Osteocyte (in vitro differentiated cells): ENCODE measurements around the gene N4BP3. TPM values are rescaled to one million over a fixed set of nuclear protein-coding genes. Genes with fewer than 3 reads are reported as not detected.

Source experiments
- DNase-seq: peaks from one replicate; pipeline ENCODE4 v3.0.0; 2021; ENCODE audit warnings: mixed read lengths; ENCODE audit not compliant: unreplicated experiment; ENCODE audit errors: extremely low spot score
- H3K27ac Mint-ChIP-seq: one replicate; pipeline ENCODE4 v1.8.0; 2021; ENCODE audit warnings: mild to moderate bottlenecking, mixed read lengths; ENCODE audit not compliant: unreplicated experiment
- H3K27me3 Mint-ChIP-seq: one replicate; pipeline ENCODE4 v1.8.0; 2021; ENCODE audit warnings: mixed read lengths; ENCODE audit not compliant: unreplicated experiment
- H3K36me3 Mint-ChIP-seq: one replicate; pipeline ENCODE4 v1.8.0; 2021; ENCODE audit warnings: mixed read lengths; ENCODE audit not compliant: unreplicated experiment
- H3K4me1 Mint-ChIP-seq: one replicate; pipeline ENCODE4 v1.8.0; 2021; ENCODE audit warnings: mixed read lengths; ENCODE audit not compliant: unreplicated experiment
- H3K4me3 Mint-ChIP-seq: one replicate; pipeline ENCODE4 v1.8.0; 2021; ENCODE audit warnings: mild to moderate bottlenecking, moderate library complexity, mixed read lengths; ENCODE audit not compliant: unreplicated experiment
- H3K9me3 Mint-ChIP-seq: one replicate; pipeline ENCODE4 v1.8.0; 2021; ENCODE audit warnings: mixed read lengths; ENCODE audit not compliant: unreplicated experiment
- total RNA-seq: library from RNA; stranded (reverse); gene quantifications from 2 replicates; pipeline ENCODE4 v1.2.1, GENCODE V29; 2021
- TF ChIP-seq, protein P1 (sequence below): fragments of 200-600 bp; sonication (generic); IDR thresholded peaks from 2 replicates; pipeline ENCODE4 v1.5.0; 2021; ENCODE audit warnings: antibody characterized with exemption, mild to moderate bottlenecking, moderate library complexity

The N4BP3 gene
- total RNA-seq, 1 donor from 2014 or later: 0.64 TPM

DNA sequence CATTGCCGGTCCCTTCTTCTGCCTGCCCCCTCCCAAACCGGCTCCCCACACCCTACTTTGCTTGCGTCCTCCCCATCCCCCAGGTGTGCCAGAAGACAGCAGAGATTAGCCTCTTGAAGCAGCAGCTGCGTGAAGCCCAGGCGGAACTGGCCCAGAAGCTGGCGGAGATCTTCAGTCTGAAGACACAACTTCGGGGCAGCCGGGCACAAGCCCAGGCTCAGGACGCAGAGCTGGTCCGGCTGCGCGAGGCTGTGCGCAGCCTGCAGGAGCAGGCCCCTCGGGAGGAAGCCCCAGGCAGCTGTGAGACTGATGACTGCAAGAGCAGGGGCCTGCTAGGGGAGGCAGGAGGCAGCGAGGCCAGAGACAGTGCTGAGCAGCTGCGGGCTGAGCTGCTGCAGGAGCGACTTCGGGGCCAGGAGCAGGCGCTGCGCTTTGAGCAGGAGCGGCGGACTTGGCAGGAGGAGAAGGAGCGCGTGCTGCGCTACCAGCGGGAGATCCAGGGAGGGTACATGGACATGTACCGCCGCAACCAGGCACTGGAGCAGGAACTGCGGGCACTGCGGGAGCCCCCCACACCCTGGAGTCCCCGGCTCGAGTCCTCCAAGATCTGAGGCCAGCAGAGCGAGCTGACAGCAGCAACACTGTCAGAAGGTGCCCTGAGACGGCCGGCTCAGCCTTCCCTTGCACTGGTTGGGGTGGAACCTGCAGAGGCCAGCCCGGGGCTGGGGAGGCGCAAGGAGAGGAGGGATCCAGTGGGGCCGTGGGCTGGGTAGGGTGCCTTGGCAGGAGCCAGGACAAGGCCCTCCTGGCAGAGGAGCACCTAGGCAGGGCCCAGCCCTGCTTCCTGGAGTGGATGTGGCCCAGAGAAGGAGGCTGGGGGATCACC is 8.3 kb downstream of the N4BP3 start:
- H3K36me3 Mint-ChIP-seq: no peaks in the 10 kb centered on the region
- H3K4me3 Mint-ChIP-seq: no peak overlapping the region
- DNase-seq: no peak
- H3K4me1 Mint-ChIP-seq: no peaks in the 10 kb centered on the region
- H3K27me3 Mint-ChIP-seq: no peaks in the 10 kb centered on the region
- no peak overlapping the region for H3K27ac Mint-ChIP-seq
- TF ChIP-seq, protein P1, sequence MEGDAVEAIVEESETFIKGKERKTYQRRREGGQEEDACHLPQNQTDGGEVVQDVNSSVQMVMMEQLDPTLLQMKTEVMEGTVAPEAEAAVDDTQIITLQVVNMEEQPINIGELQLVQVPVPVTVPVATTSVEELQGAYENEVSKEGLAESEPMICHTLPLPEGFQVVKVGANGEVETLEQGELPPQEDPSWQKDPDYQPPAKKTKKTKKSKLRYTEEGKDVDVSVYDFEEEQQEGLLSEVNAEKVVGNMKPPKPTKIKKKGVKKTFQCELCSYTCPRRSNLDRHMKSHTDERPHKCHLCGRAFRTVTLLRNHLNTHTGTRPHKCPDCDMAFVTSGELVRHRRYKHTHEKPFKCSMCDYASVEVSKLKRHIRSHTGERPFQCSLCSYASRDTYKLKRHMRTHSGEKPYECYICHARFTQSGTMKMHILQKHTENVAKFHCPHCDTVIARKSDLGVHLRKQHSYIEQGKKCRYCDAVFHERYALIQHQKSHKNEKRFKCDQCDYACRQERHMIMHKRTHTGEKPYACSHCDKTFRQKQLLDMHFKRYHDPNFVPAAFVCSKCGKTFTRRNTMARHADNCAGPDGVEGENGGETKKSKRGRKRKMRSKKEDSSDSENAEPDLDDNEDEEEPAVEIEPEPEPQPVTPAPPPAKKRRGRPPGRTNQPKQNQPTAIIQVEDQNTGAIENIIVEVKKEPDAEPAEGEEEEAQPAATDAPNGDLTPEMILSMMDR: no peak
- no peaks in the 10 kb centered on the region for H3K9me3 Mint-ChIP-seq

GRCh38 chr5:178122346-178122745 is 9.0 kb downstream of the N4BP3 start:
- Mint-ChIP-seq H3K4me3 (no peak overlapping the region), H3K9me3 (no peaks in the 10 kb centered on the region), H3K27ac (no peak overlapping the region), H3K36me3 (no peaks in the 10 kb centered on the region), H3K4me1 (no peaks in the 10 kb centered on the region), H3K27me3 (no peaks in the 10 kb centered on the region)
- DNase-seq: no peak
- TF ChIP-seq, protein P1: no peak

- Mint-ChIP-seq H3K9me3 (no peaks in the 10 kb centered on the region), H3K27ac (no peak overlapping the region), H3K4me3 (no peak overlapping the region), H3K4me1 (no peaks in the 10 kb centered on the region), H3K36me3 (no peaks in the 10 kb centered on the region), H3K27me3 (no peaks in the 10 kb centered on the region)
- no peak for DNase-seq
- TF ChIP-seq, protein P1: no peak
Observed at GRCh38 chr5:178123094-178123965, 10.0 kb downstream of the N4BP3 start.

DNA sequence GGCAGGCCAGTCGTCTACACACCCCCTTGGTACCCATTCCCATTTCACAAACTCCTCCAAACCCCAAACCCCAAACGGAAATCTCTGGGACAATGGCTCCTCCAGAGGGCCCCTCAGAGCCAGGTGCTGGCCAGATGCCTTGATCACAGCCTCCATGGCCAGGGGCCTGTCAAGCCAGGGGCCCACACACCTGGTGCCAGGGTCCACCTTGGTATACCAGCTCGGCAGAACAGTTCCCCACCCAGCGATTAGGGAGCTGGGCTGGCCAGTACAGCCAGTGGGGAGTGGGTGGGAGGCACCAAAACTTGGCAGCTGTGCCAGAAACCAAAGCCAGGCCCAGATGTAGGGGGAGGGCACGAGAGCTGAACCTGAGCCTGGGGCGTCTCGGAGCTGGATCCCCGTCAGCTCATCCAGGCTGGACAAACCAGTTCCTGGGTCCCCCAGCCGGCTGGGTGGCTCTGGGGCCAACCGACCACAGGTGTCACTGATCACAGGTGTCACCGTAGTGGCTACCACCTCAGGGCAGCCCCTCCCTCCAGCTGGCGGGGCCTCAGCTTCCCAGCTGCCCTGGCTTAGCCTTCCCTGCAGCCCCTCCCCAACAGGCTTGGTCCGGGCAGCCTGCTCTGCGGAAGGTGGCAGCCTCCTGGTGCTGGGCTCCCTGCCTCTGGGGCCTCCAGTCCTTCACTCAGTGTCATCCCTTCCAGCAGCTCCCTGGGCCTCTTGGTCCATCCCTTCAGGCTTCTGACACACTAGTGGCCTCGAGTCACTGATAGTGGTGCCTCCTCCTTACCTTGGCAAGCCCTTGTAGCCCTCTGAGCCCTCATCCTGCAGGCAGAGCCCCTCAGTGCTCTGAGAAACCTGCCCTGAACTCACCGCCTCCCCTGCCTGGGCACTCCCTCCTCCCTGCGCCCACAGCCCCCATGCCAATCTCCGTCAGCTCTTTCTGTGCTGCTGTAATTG is 10.9 kb downstream of the N4BP3 start:
- Mint-ChIP-seq H3K27ac (no peak overlapping the region), H3K4me1 (no peaks in the 10 kb centered on the region), H3K4me3 (no peak overlapping the region), H3K27me3 (no peaks in the 10 kb centered on the region), H3K9me3 (no peaks in the 10 kb centered on the region), H3K36me3 (no peaks in the 10 kb centered on the region)
- TF ChIP-seq, protein P1: no peak
- DNase-seq: no peak
